NCI-H345 (cell line): ENCODE data around the gene TSPAN3.

Source experiments
- DNase-seq: peaks from one replicate; lab custom pipeline; 2025; lab: John Stamatoyannopoulos, UW

Gene TSPAN3

DNA sequence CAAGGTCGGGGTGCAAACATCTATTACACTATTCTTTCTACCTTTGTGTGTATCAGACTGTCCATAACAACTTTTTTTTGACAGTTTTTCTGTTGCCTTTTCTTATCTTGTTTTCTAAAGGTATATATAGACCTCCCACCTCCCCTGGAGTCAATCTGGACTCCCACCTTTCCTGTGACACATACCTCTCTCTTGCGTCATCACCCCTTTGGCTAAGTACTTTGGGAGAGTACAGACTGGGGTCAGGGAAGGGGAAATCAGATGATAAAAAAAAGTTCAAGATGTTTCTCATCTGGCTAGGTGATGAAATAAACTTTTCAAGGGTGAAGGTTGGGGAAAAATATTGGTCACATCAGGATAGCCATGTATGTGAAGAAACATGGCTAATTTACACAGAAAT lies 17.2 kb downstream of the TSPAN3 start:
- DNase-seq, result no peak

GRCh38 chr15:77052556-77052955 lies 18.4 kb downstream of the TSPAN3 start:
- DNase-seq, result no peak

GRCh38 chr15:77048135-77048876 lies 22.6 kb downstream of the TSPAN3 start:
- no peak for DNase-seq

- no peak for DNase-seq
Measured at GRCh38 chr15:77046704-77047412, 24.1 kb downstream of the TSPAN3 start.

DNA sequence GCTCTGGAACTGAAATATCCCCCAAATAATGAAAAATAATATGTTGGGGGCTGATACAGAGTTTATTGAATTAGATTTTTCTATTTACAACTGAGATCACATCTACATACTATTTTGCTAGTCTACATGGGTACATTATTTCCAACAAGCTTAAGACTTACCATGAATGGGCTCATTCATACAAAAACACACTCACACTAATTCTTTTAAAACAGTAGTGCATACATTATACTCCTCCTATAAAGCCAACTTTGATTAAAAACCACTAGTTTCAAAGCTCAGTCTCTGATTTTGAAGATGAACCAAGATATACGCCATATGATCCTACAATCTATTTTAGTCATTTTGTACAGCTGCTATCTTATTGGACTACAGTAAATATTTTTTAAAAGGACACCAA lies 24.9 kb downstream of the TSPAN3 start:
- DNase-seq, result no peak

DNA sequence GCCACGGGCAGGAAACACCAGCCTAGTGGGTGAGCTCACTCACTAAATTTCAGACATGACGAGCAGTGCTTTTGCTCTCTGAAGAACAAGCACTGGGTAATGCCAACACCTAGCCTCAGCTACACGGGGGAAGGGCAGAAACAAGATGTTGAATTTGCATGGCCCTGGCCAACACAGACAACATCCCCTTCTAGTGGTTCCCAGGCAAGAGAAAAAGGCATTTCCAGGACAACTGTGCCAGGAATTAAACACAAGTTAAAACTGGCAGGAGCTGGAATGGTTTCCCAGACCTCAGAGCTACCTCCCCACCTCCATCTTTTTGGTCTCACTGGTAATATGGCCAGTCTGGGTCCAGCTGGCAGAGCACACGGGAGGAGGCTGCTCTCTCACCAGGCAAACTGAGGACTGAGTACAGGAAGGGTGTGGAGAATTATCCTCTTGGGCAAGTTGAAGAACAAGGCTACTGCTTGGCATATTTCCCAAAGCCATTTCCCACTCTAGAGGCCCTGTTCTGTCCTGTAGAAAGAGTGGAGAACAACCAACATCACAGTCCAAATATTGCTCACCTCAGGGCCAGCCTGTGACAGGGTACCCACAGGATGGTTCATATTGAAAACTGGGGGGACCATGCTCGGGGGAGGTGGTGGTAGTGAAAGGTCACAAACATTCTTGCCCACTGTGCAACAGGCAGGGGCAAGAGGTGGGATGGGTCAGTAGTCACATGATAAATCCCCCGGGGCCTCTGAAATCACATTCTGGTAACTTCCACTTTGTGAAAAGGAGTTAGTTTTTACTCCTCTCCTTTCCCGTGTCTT lies 26.5 kb downstream of the TSPAN3 start:
- DNase-seq, result no peak

- DNase-seq, result no peak
Measured at GRCh38 chr15:77042955-77043920, 27.7 kb downstream of the TSPAN3 start.

- no peak for DNase-seq
Measured at GRCh38 chr15:77042245-77042919, 28.5 kb downstream of the TSPAN3 start.

DNA sequence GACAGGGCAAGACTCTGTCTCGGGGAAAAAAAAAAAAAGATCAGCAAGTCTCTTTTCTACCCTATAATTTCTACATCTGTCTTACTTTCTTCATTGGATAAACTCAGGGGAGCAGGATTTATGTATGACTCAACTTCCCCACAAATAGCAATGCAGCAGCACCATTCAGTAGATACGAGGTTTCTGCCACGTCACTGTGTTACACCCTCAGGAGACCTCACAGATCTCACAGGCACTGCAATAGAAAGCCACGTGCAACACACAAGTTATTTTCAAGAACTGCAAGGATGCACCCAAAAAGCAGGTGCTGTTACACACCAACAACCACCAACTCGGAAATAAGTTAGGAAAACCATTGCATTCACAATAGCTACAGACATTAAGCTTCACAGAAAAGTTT lies 30.2 kb downstream of the TSPAN3 start:
- no peak for DNase-seq

GRCh38 chr15:77039848-77040247 lies 31.1 kb downstream of the TSPAN3 start:
- no peak for DNase-seq

- no peak for DNase-seq
Measured at GRCh38 chr15:77039217-77039533, 31.7 kb downstream of the TSPAN3 start.

DNA sequence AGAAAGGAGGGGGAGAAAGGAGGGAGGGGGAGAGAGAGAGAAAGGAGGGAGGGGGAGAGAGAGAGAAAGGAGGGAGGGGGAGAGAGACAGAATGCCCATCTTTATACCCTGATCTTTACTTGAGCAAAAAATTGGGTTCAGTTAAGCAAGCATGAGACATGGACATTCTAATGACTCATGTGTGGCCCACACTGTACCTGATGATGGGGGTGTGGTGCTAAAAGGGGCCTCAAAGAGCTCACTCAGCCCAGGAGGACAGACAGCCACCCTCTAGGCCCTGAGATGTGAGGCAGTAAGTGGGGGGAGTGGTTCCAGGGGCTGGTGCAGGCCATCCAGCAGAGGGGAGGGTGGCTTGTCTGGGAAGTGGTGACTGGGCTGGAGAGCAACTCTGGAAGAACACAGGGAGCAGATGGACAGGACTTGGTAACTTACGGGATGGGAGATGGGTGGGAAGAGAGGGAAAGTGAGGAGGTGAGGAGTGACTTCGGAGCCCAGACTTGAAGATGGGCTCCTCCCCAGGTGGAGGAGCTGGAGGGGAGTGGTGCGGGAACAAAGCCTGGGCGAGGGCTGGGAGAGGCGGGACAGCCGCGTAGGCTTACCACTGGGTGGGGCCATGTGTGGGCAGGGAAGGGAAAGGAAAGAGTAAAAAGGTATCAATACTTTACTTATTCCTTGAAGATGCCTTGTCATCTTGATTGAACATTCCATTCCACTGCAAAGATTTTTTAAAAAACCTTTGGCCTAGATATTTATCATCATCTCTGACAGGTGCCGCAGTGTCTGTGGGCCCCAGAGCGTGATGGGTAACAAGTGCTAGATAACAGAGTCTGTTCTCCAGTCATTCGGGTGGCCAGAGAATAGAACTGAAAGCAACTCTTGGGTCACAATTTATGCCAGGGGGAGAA lies 32.3 kb downstream of the TSPAN3 start:
- DNase-seq, result no peak

- DNase-seq, result no peak
Measured at GRCh38 chr15:77037388-77038209, 33.3 kb downstream of the TSPAN3 start.

DNA sequence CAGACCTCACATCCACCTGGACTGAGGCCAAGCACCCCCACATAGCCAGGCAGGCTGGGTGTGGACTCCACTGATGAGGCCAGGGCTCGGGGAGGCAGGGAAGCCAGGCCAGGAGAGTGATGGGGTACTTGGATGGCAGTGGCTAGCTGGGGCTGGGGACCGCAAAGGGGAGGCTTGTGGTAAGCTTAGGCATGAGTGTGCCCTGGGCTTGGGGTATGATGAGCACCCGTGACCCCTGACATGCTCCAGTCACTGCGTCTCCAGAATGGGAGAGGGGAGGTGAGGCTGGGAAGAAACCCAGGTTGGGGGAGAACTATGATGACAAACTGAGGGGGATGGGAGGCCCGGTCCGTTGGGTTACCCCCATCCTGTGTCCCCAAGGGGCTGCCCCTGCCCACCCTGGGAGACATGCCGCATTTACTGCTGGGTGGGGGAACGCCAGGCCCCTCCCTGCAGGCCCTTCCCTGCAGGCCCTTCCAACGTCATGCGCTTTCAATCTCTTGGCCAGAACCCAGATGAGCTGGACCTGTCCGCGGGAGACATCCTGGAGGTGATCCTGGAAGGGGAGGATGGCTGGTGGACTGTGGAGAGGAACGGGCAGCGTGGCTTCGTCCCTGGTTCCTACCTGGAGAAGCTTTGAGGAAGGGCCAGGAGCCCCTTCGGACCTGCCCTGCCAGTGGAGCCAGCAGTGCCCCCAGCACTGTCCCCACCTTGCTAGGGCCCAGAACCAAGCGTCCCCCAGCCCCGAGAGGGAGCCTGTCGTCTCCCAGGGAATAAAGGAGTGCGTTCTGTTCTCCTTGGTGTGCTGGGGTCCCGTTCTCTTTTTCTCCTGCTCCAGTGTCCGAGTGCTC lies 34.1 kb downstream of the TSPAN3 start:
- no peak for DNase-seq

GRCh38 chr15:77035999-77036471 lies 34.9 kb downstream of the TSPAN3 start:
- no peak for DNase-seq

- DNase-seq, result no peak
Measured at GRCh38 chr15:77035584-77035983, 35.3 kb downstream of the TSPAN3 start.

- no peak for DNase-seq
Measured at GRCh38 chr15:77034695-77035489, 36.0 kb downstream of the TSPAN3 start.
